Activated CD4-positive, CD25-positive, alpha-beta regulatory T cell treated with anti-CD3 and anti-CD28 coated beads, Interleukin-2, amount 50 U/mL, for 16 hours (primary cell): ENCODE results near the gene MLN.

ENCODE experiments used
- DNase-seq: peaks from one replicate; pipeline ENCODE4 v3.0.0-alpha.2; 2020; ENCODE audit warnings: low read depth, low spot score

The MLN gene

GRCh38 chr6:33752646-33753015, 51.2 kb downstream of the MLN start:
- DNase-seq: no peak

- no peak for DNase-seq
Measured at GRCh38 chr6:33751771-33752645, 51.8 kb downstream of the MLN start.

- no peak for DNase-seq
Measured at GRCh38 chr6:33750244-33750991, 53.4 kb downstream of the MLN start.

GRCh38 chr6:33749401-33749800, 54.4 kb downstream of the MLN start:
- DNase-seq: no peak

GRCh38 chr6:33748841-33749240, 55.0 kb downstream of the MLN start:
- DNase-seq: no peak

- DNase-seq: no peak
Measured at GRCh38 chr6:33747823-33748222, 56.0 kb downstream of the MLN start.

- no peak for DNase-seq
Measured at GRCh38 chr6:33746651-33747100, 57.1 kb downstream of the MLN start, which contains the start of gene IP6K3. Gene IP6K3 (minus strand): TSS chr6:33746905. CDS start chr6:33735476, 11,429 bp downstream.

GRCh38 chr6:33746036-33746600, 57.7 kb downstream of the MLN start:
- DNase-seq: no peak

GRCh38 chr6:33745548-33745947, 58.3 kb downstream of the MLN start:
- DNase-seq: no peak

- no peak for DNase-seq
Measured at GRCh38 chr6:33744895-33745546, 58.8 kb downstream of the MLN start.
